Measurements from ENCODE around the gene FAM222B. TPM values are rescaled to one million over a fixed set of nuclear protein-coding genes. Genes with fewer than 3 reads are reported as not detected.

FAM222B gene
- polyA plus RNA-seq, 2 of the 4 experiments (the other 2 are of a cell fraction), result 10.7 to 15.6 TPM

DNA sequence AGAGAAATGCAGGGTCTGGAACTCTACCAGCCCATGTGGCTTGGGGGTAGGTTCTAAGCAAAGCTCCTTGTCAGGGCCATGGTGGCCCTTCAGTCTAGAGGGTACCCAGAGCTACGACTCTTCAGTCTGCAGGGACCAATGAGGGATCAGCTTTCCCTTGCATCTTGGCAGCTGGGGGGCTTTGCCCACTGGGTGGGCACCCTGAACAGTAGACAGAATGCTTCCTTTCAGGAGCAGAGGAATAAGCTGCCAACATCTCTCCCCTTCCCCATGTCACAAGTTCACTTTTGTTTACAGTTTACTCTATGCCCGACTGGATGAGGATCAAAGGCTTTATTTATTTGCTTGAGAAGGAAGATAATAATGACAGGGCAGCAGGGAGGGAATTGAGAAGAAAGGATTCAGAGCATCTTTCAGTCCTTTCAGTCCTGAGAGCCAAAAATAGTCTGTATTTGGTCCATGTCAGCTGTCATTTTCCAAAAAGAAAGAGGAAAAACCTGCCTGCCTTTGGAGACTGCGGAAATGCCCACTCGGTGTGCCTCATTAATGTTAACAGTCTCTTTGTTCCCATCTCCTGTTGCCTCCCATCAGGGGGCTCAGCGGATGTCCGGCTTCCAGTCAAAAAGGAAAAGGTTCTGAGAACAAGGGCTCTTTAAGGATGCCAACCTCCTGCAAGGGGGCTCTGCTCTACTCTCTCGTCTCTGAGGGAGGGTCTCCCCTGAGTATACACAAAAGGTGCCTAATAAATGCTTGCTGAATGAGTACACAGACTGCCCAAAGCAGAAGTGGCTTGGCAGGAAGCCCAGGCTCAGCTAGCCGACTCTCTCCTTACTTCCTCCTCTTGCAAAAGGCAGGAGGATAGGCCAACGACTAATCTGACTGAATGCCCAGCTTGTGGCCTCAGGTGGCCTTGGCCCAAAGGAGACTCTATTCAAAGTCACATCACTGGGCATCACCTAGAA is 81.7 kb downstream of the FAM222B start:
- no peak for DNase-seq (ENCODE audit: low read depth in 1 of 2, low spot score in 1 of 2)
- Histone ChIP-seq H3K4me3 (no peak overlapping the region), H3K4me1 (peaks cover 15% of the 10 kb centered on the region), H3K27ac (peak overlapping the region in 1 of 2 experiments; percentile 32; a peak in 2 of 6 replicates), H3K4me2 (peak overlapping the region; percentile 15; the same call in 1 of the 3 replicates), H3K9me3 (no peaks in the 10 kb centered on the region)
- TF ChIP-seq CBX2 (IDR thresholded peaks at IDR 0.05; ENCODE audit: borderline replicate concordance, low read depth) (no peak), SREBF2 (IDR thresholded peaks at IDR 0.05) (no peak), ZC3H11A (IDR thresholded peaks at IDR 0.05) (no peak), HOXB5 (CRISPR knock-in tag; IDR thresholded peaks at IDR 0.05) (no peak), GATA3 (IDR thresholded peaks at IDR 0.05; ENCODE audit: borderline replicate concordance) (no peak), NPAS2 (CRISPR knock-in tag; IDR thresholded peaks at IDR 0.05; ENCODE audit: borderline replicate concordance) (no peak), TFCP2L1 (CRISPR knock-in tag; IDR thresholded peaks at IDR 0.05) (no peak), NFE2L2 (conservative IDR thresholded peaks at IDR 0.05; ENCODE audit: low read length) (no peak), TP53 (CRISPR knock-in tag; IDR thresholded peaks at IDR 0.05) (no peak), BHLHE40 (IDR thresholded peaks at IDR 0.05; ENCODE audit: low read depth, low read length) (no peak), RARB (CRISPR knock-in tag; IDR thresholded peaks at IDR 0.05) (no peak), EP300 (IDR thresholded peaks at IDR 0.05) (no peak), ZNF302 (CRISPR knock-in tag; IDR thresholded peaks at IDR 0.05) (no peak), MYC (IDR thresholded peaks at IDR 0.05; ENCODE audit: borderline replicate concordance, low read length) (no peak), KDM5A (IDR thresholded peaks at IDR 0.05) (no peak), EHF (CRISPR knock-in tag; IDR thresholded peaks at IDR 0.05) (no peak)
- TF ChIP-seq, protein P1, sequence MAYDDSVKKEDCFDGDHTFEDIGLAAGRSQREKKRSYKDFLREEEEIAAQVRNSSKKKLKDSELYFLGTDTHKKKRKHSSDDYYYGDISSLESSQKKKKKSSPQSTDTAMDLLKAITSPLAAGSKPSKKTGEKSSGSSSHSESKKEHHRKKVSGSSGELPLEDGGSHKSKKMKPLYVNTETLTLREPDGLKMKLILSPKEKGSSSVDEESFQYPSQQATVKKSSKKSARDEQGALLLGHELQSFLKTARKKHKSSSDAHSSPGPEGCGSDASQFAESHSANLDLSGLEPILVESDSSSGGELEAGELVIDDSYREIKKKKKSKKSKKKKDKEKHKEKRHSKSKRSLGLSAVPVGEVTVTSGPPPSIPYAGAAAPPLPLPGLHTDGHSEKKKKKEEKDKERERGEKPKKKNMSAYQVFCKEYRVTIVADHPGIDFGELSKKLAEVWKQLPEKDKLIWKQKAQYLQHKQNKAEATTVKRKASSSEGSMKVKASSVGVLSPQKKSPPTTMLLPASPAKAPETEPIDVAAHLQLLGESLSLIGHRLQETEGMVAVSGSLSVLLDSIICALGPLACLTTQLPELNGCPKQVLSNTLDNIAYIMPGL (CRISPR knock-in tag; IDR thresholded peaks at IDR 0.05; ENCODE audit: borderline replicate concordance), result no peak
- TF ChIP-seq, protein P2, sequence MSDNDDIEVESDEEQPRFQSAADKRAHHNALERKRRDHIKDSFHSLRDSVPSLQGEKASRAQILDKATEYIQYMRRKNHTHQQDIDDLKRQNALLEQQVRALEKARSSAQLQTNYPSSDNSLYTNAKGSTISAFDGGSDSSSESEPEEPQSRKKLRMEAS (IDR thresholded peaks at IDR 0.05), result no peak
- TF ChIP-seq, protein P3, sequence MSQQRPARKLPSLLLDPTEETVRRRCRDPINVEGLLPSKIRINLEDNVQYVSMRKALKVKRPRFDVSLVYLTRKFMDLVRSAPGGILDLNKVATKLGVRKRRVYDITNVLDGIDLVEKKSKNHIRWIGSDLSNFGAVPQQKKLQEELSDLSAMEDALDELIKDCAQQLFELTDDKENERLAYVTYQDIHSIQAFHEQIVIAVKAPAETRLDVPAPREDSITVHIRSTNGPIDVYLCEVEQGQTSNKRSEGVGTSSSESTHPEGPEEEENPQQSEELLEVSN (IDR thresholded peaks at IDR 0.05; ENCODE audit: borderline replicate concordance, low read depth), result no peak
- TF ChIP-seq, protein P4, sequence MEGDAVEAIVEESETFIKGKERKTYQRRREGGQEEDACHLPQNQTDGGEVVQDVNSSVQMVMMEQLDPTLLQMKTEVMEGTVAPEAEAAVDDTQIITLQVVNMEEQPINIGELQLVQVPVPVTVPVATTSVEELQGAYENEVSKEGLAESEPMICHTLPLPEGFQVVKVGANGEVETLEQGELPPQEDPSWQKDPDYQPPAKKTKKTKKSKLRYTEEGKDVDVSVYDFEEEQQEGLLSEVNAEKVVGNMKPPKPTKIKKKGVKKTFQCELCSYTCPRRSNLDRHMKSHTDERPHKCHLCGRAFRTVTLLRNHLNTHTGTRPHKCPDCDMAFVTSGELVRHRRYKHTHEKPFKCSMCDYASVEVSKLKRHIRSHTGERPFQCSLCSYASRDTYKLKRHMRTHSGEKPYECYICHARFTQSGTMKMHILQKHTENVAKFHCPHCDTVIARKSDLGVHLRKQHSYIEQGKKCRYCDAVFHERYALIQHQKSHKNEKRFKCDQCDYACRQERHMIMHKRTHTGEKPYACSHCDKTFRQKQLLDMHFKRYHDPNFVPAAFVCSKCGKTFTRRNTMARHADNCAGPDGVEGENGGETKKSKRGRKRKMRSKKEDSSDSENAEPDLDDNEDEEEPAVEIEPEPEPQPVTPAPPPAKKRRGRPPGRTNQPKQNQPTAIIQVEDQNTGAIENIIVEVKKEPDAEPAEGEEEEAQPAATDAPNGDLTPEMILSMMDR (IDR thresholded peaks at IDR 0.05), result no peak
- ATAC-seq, result peak in 1 of 2 experiments; percentile 26; a peak in 2 of 6 replicates
- no peak for FAIRE-seq
- POLR2A ChIA-PET, result interaction anchor here (0.9 to 3.2 kb wide), 5 partner anchors 17 to 191 kb away, joined by 3 to 11 read pairs (median 4); partner anchors contain the start of genes NEK8, PHF12 and TRAF4
- 53% methylated on average over 9 of the region's 9 CpGs for WGBS (ENCODE audit: missing lambda C conversion rate)
- CTCF ChIA-PET, result interaction anchor here (0.7 to 17.8 kb wide), 18 partner anchors 11 to 798 kb away, joined by 3 to 493 read pairs (median 8); partner anchors contain the start of genes DHRS13, FAM222B, FLOT2 and NEK8

DNA sequence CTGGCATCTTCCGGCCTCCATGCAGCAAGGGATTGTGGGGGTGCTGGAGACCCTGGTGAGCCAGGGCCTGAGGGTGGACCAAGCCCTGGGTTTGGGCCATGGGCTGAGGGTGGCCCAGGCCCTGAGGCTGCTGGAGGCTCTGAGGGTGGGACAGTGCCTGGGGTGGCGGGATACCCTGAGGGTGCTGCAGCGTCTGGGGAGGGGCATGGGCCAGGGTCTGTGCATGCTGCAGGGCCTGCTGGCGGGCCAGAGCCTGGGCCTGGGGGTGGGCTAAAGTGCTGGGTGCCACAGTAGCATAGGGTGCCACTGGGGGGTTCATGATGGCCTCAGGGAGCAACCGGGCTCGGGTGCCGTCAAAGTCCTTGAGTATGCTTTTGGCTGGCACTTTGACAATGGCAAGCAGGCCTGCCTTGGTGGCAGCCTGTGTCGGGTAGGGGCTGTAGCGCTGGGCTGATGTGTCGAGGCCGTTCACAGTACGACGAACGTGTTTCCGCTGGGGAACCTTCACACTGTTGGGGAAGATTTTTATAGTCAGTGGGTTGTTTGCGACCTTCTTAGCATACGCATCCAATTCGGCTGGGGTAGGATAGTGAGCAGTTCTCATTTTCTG is 83.2 kb downstream of the FAM222B start:
- CTCF ChIA-PET, result interaction anchor here (6.5 to 22.6 kb wide), 5 partner anchors 10 to 152 kb away, joined by 97 to 977 read pairs (median 244); partner anchors contain the start of genes DHRS13, FLOT2, NEK8 and RPL23A
- peak in 1 of 2 experiments; percentile 9; a peak in 1 of 6 replicates for ATAC-seq
- no peak for FAIRE-seq
- no peaks in the 10 kb centered on the region for H3K9me3 ChIP-seq
- H3K4me2 ChIP-seq, result no peak overlapping the region
- H3K27ac ChIP-seq, result no peak overlapping the region
- H3K4me1 ChIP-seq, result peaks cover 15% of the 10 kb centered on the region
- no peak for DNase-seq (ENCODE audit: low read depth in 1 of 2, low spot score in 1 of 2)
- no peak for TF ChIP-seq FOXS1 (CRISPR knock-in tag; IDR thresholded peaks at IDR 0.05)
- TF ChIP-seq PHF8 (IDR thresholded peaks at IDR 0.05; ENCODE audit: borderline replicate concordance, low read depth), result no peak
- TF ChIP-seq HOXB5 (CRISPR knock-in tag; IDR thresholded peaks at IDR 0.05), result no peak
- TF ChIP-seq, protein P2 (IDR thresholded peaks at IDR 0.05), result no peak
- TF ChIP-seq, protein P5, sequence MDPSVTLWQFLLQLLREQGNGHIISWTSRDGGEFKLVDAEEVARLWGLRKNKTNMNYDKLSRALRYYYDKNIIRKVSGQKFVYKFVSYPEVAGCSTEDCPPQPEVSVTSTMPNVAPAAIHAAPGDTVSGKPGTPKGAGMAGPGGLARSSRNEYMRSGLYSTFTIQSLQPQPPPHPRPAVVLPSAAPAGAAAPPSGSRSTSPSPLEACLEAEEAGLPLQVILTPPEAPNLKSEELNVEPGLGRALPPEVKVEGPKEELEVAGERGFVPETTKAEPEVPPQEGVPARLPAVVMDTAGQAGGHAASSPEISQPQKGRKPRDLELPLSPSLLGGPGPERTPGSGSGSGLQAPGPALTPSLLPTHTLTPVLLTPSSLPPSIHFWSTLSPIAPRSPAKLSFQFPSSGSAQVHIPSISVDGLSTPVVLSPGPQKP (IDR thresholded peaks at IDR 0.05; ENCODE audit: low read depth, low read length), result no peak
- no peak for TF ChIP-seq CEBPB (IDR thresholded peaks at IDR 0.05)
- TF ChIP-seq JUN (IDR thresholded peaks at IDR 0.05), result no peak
- 94% methylated on average over 16 of the region's 18 CpGs for WGBS (ENCODE audit: missing lambda C conversion rate)
- POLR2A ChIA-PET, result no interaction called here
- no peak overlapping the region for H3K4me3 ChIP-seq

Measured in A549 (cell line).